T-cell (primary cell): ENCODE measurements around the gene FAM43A. TPM values are rescaled to one million over a fixed set of nuclear protein-coding genes. Genes with fewer than 3 reads are reported as not detected.

Source experiments
- ATAC-seq, 4 experiments: fragments of 200-7000 bp in 3 of 4; fragments of 150-1000 bp in 1 of 4; cut with Tn5 transposase; replicated peaks in 1 of 4; 1 replicate in 3 of 4; 2 replicates in 1 of 4; pipeline ENCODE4 v1.10.0; 2021; ENCODE audit warnings: moderate library complexity in 3 of 4, mild to moderate bottlenecking in 2 of 4, moderate number of reproducible peaks in 1 of 4
- CTCF ChIA-PET, 2 donors: fragments of 300-600 bp; sonication (Branson Sonifier 250); formaldehyde crosslinking; loops; one replicate each; lab custom pipeline; 2022; ENCODE audit warnings: antibody characterized with exemption in 2 of 2; lab: Charles Lee
- POLR2A ChIA-PET, 2 donors: fragments of 300-600 bp; sonication (Branson Sonifier 250); formaldehyde crosslinking; loops; one replicate each; lab custom pipeline; 2022; ENCODE audit warnings: antibody characterized with exemption in 2 of 2; lab: Charles Lee
- DNase-seq, 35 experiments: peaks; one replicate each; pipeline versions ENCODE4 v3.0.0 to v3.0.0-alpha.2; 2013 to 2023
- H3K27ac ChIP-seq: one replicate; pipeline ENCODE4 v1.5.1; 2013; ENCODE audit warnings: low read length
- H3K27me3 ChIP-seq, 2 experiments: replicated peaks in 1 of 2; 1 replicate in 1 of 2; 2 replicates in 1 of 2; pipeline versions ENCODE4 v1.6.1 to v1.7.0; 2013; ENCODE audit warnings: low read length in 1 of 2, mixed read lengths in 1 of 2; ENCODE audit not compliant: control insufficient read depth in 2 of 2, insufficient read depth in 2 of 2; ENCODE audit errors: extremely low read depth in 1 of 2
- H3K36me3 ChIP-seq, 2 donors: 1 replicate in 1 of 2; 2 replicates in 1 of 2; pipeline versions ENCODE4 v1.6.1 to v1.7.0; 2013; ENCODE audit warnings: low read length in 1 of 2; ENCODE audit not compliant: control insufficient read depth in 2 of 2, insufficient read depth in 1 of 2; ENCODE audit errors: extremely low read depth in 1 of 2
- H3K4me1 ChIP-seq, 2 experiments: 1 replicate in 1 of 2; 2 replicates in 1 of 2; pipeline versions ENCODE4 v1.6.1 to v1.7.0; 2013; ENCODE audit warnings: low read length in 2 of 2, mixed read lengths in 1 of 2; ENCODE audit not compliant: insufficient read depth in 2 of 2, control insufficient read depth in 1 of 2; ENCODE audit errors: extremely low read depth in 1 of 2
- H3K4me3 ChIP-seq, 2 donors: 1 replicate in 1 of 2; 2 replicates in 1 of 2; pipeline versions ENCODE4 v1.5.1 to v1.7.0; 2013; ENCODE audit warnings: mild to moderate bottlenecking in 2 of 2, low read length in 1 of 2, moderate library complexity in 1 of 2; ENCODE audit not compliant: control insufficient read depth in 1 of 2; ENCODE audit errors: extremely low read depth in 1 of 2
- H3K9me3 ChIP-seq: 2 replicates; pipeline ENCODE4 v1.7.0; 2013
- H3K27ac Mint-ChIP-seq, 2 donors: one replicate each; pipeline ENCODE4 v1.8.0; 2020 to 2021; ENCODE audit warnings: mild to moderate bottlenecking in 2 of 2, mixed read lengths in 2 of 2
- H3K27me3 Mint-ChIP-seq, 2 donors: one replicate each; pipeline ENCODE4 v1.8.0; 2021 to 2022; ENCODE audit warnings: mixed read lengths in 2 of 2
- H3K36me3 Mint-ChIP-seq: one replicate; pipeline ENCODE4 v1.8.0; 2021; ENCODE audit warnings: mixed read lengths
- H3K4me1 Mint-ChIP-seq, 3 donors: one replicate each; pipeline ENCODE4 v1.8.0; 2020 to 2022; ENCODE audit warnings: mixed read lengths in 3 of 3, mild to moderate bottlenecking in 1 of 3
- H3K4me3 Mint-ChIP-seq, 3 donors: one replicate each; pipeline ENCODE4 v1.8.0; 2020 to 2022; ENCODE audit warnings: mild to moderate bottlenecking in 3 of 3, mixed read lengths in 3 of 3, moderate library complexity in 3 of 3
- H3K9me3 Mint-ChIP-seq, 3 donors: one replicate each; pipeline ENCODE4 v1.8.0; 2020 to 2022; ENCODE audit warnings: mixed read lengths in 3 of 3
- WGBS: methylation state at CpG from one replicate; pipeline ENCODE4 v1.1.5; 2013; ENCODE audit warnings: missing lambda C conversion rate; ENCODE audit not compliant: insufficient coverage; 5-methylcytosine and 5-hydroxymethylcytosine counted together
- total RNA-seq, 35 experiments: library from RNA in 6 of 35; stranded (reverse) in 6 of 35; fragments of 120-200 nt in 1 of 35; gene quantifications; one replicate each; pipeline versions ENCODE4 v1.2.1 to v1.2.4 and lab custom pipeline; 2013 to 2026

FAM43A gene
- total RNA-seq, 5 donors from 2014 or later (not counting 1 experiment from before 2014, with no cell fraction given) = 2.2 to 14.2 (median 8.1) TPM

DNA sequence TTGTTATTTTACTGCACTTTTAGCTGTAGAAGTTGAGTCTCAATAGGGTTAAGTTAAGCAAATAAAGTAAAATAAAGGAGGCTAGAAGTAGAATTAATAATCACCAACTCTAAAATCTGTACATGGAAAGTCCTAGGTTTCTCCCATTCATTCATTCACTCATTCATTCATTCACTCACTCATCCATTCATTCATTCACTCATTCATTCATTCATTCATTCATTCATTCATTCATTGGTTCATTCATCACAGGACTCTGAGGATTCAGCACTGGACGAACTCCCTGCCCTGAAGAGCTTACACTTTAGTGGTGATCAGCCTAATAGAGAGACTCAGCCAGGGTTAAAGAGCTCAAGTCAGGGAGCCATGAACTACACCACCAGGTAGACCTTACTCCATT is 9.2 kb upstream of the FAM43A start:
- H3K27me3 Mint-ChIP-seq = peaks cover 0 to 5% of the 10 kb centered on the region in 2 donors
- no peaks in the 10 kb centered on the region for H3K9me3 ChIP-seq
- POLR2A ChIA-PET = interaction anchor here in 1 of 2 donors (0.6 kb wide), 1 partner anchor 714 kb away, joined by 9 read pairs; no protein-coding TSS in a partner anchor
- no peaks in the 10 kb centered on the region for H3K36me3 Mint-ChIP-seq
- DNase-seq (no peak), ATAC-seq (no peak)
- no peaks in the 10 kb centered on the region for H3K27me3 ChIP-seq
- no peak overlapping the region for H3K4me3 ChIP-seq
- H3K36me3 ChIP-seq = no peaks in the 10 kb centered on the region
- CTCF ChIA-PET = interaction anchor here (0.5 to 1.1 kb wide), 2 partner anchors 9 to 62 kb away, joined by 3 to 4 read pairs; no protein-coding TSS in a partner anchor
- H3K4me3 Mint-ChIP-seq = no peak overlapping the region
- peaks cover 2 to 6% of the 10 kb centered on the region in 2 experiments for H3K4me1 ChIP-seq
- H3K4me1 Mint-ChIP-seq = peaks cover 7 to 16% (median 11%) of the 10 kb centered on the region in 3 donors
- no peak overlapping the region for H3K27ac Mint-ChIP-seq
- WGBS = no CpG with 5 or more reads among the region's 1 CpG
- no peak overlapping the region for H3K27ac ChIP-seq
- H3K9me3 Mint-ChIP-seq = no peaks in the 10 kb centered on the region

DNA sequence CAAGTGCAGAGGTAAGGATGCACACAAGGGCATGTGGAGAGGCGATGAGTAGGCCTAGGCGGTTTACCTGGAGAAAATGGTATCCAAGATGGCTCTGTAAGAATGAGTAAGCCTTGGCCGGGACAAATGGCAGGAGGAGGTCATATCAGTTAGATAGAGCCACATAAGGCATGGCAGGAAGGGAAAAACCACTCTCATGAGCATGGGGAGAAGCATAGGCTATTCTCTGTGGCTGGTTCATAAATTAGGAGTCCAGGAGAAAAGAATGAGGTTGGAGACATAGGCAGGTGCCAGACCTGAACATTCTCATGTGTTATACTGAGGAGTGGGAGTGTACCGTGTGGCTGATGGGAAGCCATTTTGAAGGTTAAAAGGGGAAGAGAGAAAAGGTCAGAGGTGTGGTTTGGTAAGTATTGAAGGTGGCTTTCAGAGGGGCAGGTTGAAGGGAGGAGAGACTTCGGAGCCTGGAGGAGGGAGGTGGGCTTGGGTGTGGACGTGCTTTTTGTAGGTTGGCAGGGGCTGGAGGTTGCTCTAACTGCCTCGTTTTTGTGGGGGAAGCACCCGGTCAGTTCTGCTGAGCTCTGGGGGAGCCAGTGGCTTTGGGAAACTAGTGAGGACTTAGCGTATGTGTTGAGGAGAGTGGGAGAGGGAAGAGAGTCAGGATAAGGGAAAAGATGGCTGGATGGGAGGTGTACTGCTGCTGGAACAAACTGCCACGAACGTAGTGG is 4.6 kb upstream of the FAM43A start:
- 72% methylated on average over 9 of the region's 11 CpGs for WGBS
- DNase-seq (no peak), ATAC-seq (no peak)
- H3K4me1 ChIP-seq = peaks cover 4 to 22% of the 10 kb centered on the region in 2 experiments
- H3K9me3 ChIP-seq = no peaks in the 10 kb centered on the region
- H3K36me3 ChIP-seq = no peaks in the 10 kb centered on the region
- peaks cover 0 to 8% of the 10 kb centered on the region in 2 experiments for H3K27me3 ChIP-seq
- ChIA-PET POLR2A (no interaction called here), CTCF (interaction anchor here (1.2 to 3.4 kb wide), 3 partner anchors 8 to 10 kb away, joined by 5 to 46 read pairs (median 6); partner anchors contain the start of gene LSG1 (in 1 of the 2))
- no peak overlapping the region for H3K4me3 ChIP-seq
- Mint-ChIP-seq H3K27me3 (peaks cover 4 to 7% of the 10 kb centered on the region in 2 donors), H3K4me1 (peaks cover 23 to 30% (median 27%) of the 10 kb centered on the region in 3 donors), H3K27ac (no peak overlapping the region), H3K4me3 (no peak overlapping the region), H3K9me3 (no peaks in the 10 kb centered on the region), H3K36me3 (no peaks in the 10 kb centered on the region)
- H3K27ac ChIP-seq = no peak overlapping the region

- ChIA-PET POLR2A (interaction anchor here in 1 of 2 donors (0.6 to 0.7 kb wide), 2 partner anchors 10 to 520 kb away, joined by 3 to 5 read pairs; partner anchors contain the start of gene LSG1), CTCF (interaction anchor here (0.6 to 3.4 kb wide), 24 partner anchors 9 to 593 kb away, joined by 3 to 46 read pairs (median 4); partner anchors contain the start of genes LSG1 (in 1 of the 2) and XXYLT1 (in 1 of the 2))
- Mint-ChIP-seq H3K4me1 (peaks cover 31 to 39% (median 32%) of the 10 kb centered on the region in 3 donors), H3K36me3 (no peaks in the 10 kb centered on the region), H3K9me3 (no peaks in the 10 kb centered on the region), H3K27me3 (peaks cover 7 to 8% of the 10 kb centered on the region in 2 donors), H3K27ac (no peak overlapping the region), H3K4me3 (no peak overlapping the region)
- Histone ChIP-seq H3K27ac (no peak overlapping the region), H3K4me3 (no peak overlapping the region), H3K4me1 (peaks cover 9 to 32% of the 10 kb centered on the region in 2 experiments), H3K36me3 (no peaks in the 10 kb centered on the region), H3K9me3 (no peaks in the 10 kb centered on the region), H3K27me3 (peaks cover 0 to 18% of the 10 kb centered on the region in 2 experiments)
- WGBS = 39% methylated on average over 3 of the region's 4 CpGs
- ATAC-seq = no peak
- DNase-seq = no peak
Observed at GRCh38 chr3:194682189-194682693, 3.4 kb upstream of the FAM43A start.

GRCh38 chr3:194682694-194683310 is 2.9 kb upstream of the FAM43A start:
- Histone ChIP-seq H3K9me3 (no peaks in the 10 kb centered on the region), H3K4me1 (peaks cover 12 to 35% of the 10 kb centered on the region in 2 experiments), H3K36me3 (no peaks in the 10 kb centered on the region), H3K4me3 (no peak overlapping the region), H3K27me3 (peaks cover 0 to 21% of the 10 kb centered on the region in 2 experiments), H3K27ac (no peak overlapping the region)
- Mint-ChIP-seq H3K4me1 (peaks cover 34 to 41% (median 34%) of the 10 kb centered on the region in 3 donors), H3K36me3 (no peaks in the 10 kb centered on the region), H3K27me3 (peaks cover 9 to 10% of the 10 kb centered on the region in 2 donors), H3K4me3 (no peak overlapping the region), H3K27ac (no peak overlapping the region), H3K9me3 (no peaks in the 10 kb centered on the region)
- peak in 34 of 35 experiments; percentile 26 to 83 (median 54) for DNase-seq
- ChIA-PET POLR2A (interaction anchor here (0.5 to 0.7 kb wide), 3 partner anchors 11 to 793 kb away, joined by 3 to 7 read pairs (median 5); partner anchors contain the start of gene LSG1 (in 1 of the 2)), CTCF (interaction anchor here (0.5 to 3.4 kb wide), 28 partner anchors 10 to 638 kb away, joined by 3 to 46 read pairs (median 4); partner anchors contain the start of genes LSG1 (in 1 of the 2) and XXYLT1 (in 1 of the 2))
- peak; percentile 49 to 76 (median 56) for ATAC-seq
- WGBS = 69% methylated on average over 10 of the region's 14 CpGs

DNA sequence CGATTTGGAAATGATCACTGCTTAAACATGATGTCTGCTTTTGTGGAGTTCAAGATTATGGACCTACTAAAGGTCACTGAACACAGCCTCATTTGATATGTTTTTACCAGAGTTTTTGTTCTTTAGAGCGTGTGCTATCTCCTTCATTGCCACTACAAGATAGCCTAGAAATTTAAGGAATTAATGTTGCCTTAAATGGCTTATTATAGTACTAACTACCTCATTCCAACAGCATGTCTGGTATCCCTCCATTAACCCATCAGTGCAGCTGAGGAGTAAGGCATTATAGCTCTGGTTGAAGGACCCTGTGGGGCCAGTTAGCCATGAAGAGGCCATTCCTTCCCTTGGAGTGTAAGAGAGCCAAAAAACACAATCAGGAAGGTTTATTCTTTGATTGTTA is 2.3 kb upstream of the FAM43A start:
- ATAC-seq = no peak
- no peak overlapping the region for H3K27ac Mint-ChIP-seq

More for the DNA sequence above, 2.3 kb upstream of the FAM43A start:
- H3K27me3 ChIP-seq = peaks cover 0 to 25% of the 10 kb centered on the region in 2 experiments
- no peaks in the 10 kb centered on the region for H3K9me3 Mint-ChIP-seq
- H3K27ac ChIP-seq = no peak overlapping the region
- no peak for DNase-seq
- H3K4me1 Mint-ChIP-seq = peaks cover 36 to 44% (median 36%) of the 10 kb centered on the region in 3 donors
- ChIA-PET POLR2A (interaction anchor here in 1 of 2 donors (0.5 kb wide), 1 partner anchor 793 kb away, joined by 7 read pairs; no protein-coding TSS in a partner anchor), CTCF (interaction anchor here (0.5 to 3.4 kb wide), 15 partner anchors 10 to 588 kb away, joined by 3 to 46 read pairs (median 5); partner anchors contain the start of genes LSG1 (in 1 of the 2) and XXYLT1 (in 1 of the 2))
- peaks cover 12 to 40% of the 10 kb centered on the region in 2 experiments for H3K4me1 ChIP-seq
- H3K36me3 ChIP-seq = no peaks in the 10 kb centered on the region
- no peaks in the 10 kb centered on the region for H3K9me3 ChIP-seq
- H3K4me3 Mint-ChIP-seq = no peak overlapping the region
- H3K27me3 Mint-ChIP-seq = peaks cover 9 to 10% of the 10 kb centered on the region in 2 donors
- no peak overlapping the region for H3K4me3 ChIP-seq
- no peaks in the 10 kb centered on the region for H3K36me3 Mint-ChIP-seq
- no CpG with 5 or more reads among the region's 2 CpGs for WGBS
